Coronary artery (tissue), 2 donors: ENCODE data around the gene CYB561D1.
A peak's percentile ranks its signal among the peaks of the same experiment; 100 is the strongest.

ENCODE experiments used
- DNase-seq: peaks from one replicate; pipeline ENCODE4 v3.0.0-alpha.2; 2017; ENCODE audit warnings: low spot score
- H3K27ac ChIP-seq, 2 donors: fragments of 200-600 bp; sonication (generic); one replicate each; pipeline ENCODE4 v1.5.1; 2016 to 2019
- H3K4me3 ChIP-seq: fragments of 200-600 bp; sonication (generic); 2 replicates; pipeline ENCODE4 v1.5.1; 2016; ENCODE audit warnings: mild to moderate bottlenecking, moderate library complexity
- TF ChIP-seq, protein P1 (sequence below): fragments of 200-600 bp; sonication (generic); IDR thresholded peaks from one replicate; pipeline ENCODE4 v1.5.1; 2019; ENCODE audit warnings: antibody characterized with exemption

Gene CYB561D1

DNA sequence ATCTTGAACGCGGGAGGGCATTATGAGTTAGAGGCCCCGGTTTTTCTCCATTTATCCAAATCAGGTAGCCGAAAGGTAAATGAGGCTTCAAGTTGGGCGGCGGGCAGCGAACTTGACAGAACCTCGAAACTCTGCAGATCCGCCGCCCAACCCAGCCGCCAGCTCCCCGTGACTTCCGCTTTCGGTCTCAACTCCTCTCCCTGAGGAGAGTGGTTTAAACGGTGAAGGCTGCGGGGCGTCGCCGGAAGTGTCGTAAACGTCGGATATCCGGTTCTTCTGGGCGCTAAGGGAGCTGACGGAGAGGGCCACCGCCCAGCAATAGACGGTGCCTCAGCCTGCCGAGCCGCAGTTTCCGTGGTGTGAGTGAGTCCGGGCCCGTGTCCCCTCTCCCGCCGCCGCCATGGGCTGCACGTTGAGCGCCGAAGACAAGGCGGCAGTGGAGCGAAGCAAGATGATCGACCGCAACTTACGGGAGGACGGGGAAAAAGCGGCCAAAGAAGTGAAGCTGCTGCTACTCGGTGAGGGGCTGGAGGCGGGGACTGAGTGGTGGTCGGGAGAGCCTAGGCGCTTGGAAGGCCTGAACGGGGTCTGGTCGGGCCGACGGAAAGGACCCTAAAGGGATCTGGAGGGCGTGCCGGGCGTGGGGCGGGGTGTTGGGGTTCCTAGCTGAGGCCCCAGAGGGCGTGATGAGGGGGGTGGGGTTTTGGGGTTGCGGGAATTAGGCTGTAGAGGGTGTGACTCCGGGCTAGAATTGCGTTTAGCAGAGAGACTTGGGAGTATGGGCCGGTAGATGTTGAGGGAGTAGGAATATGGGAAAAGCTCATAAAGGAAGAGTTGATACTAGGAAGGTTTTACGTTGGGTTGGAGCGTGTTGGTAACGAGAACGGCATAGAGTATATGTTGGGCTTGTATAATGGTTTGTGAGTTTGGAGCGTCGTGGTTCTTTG, 54.7 kb downstream of the CYB561D1 start, which contains the start of gene GNAI3:
GNAI3 (plus strand) TSS at position 295 of the 947 bp plus-strand sequence; CDS start at position 401, 106 bp downstream.
- TF ChIP-seq, protein P1, sequence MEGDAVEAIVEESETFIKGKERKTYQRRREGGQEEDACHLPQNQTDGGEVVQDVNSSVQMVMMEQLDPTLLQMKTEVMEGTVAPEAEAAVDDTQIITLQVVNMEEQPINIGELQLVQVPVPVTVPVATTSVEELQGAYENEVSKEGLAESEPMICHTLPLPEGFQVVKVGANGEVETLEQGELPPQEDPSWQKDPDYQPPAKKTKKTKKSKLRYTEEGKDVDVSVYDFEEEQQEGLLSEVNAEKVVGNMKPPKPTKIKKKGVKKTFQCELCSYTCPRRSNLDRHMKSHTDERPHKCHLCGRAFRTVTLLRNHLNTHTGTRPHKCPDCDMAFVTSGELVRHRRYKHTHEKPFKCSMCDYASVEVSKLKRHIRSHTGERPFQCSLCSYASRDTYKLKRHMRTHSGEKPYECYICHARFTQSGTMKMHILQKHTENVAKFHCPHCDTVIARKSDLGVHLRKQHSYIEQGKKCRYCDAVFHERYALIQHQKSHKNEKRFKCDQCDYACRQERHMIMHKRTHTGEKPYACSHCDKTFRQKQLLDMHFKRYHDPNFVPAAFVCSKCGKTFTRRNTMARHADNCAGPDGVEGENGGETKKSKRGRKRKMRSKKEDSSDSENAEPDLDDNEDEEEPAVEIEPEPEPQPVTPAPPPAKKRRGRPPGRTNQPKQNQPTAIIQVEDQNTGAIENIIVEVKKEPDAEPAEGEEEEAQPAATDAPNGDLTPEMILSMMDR = no peak
- DNase-seq = peak; percentile 98
- H3K27ac ChIP-seq = peak within 1 kb of the TSS; percentile 96 to 97

More for the DNA sequence above, 54.7 kb downstream of the CYB561D1 start, which contains the start of gene GNAI3:
- peak within 1 kb of the TSS; percentile 90 for H3K4me3 ChIP-seq
